NCI-H1092 (cell line): Measurements from ENCODE around the gene RANGRF.

Experiments used
- DNase-seq: peaks from one replicate; lab custom pipeline; 2025; lab: John Stamatoyannopoulos, UW

Gene RANGRF

GRCh38 chr17:8312726-8313600 is 24.5 kb downstream of the RANGRF start:
- no peak for DNase-seq

GRCh38 chr17:8314797-8315763 is 26.6 kb downstream of the RANGRF start:
- no peak for DNase-seq

GRCh38 chr17:8315764-8316217 is 27.3 kb downstream of the RANGRF start:
- DNase-seq, result no peak

- DNase-seq, result no peak
Measured at GRCh38 chr17:8318010-8318935, 29.8 kb downstream of the RANGRF start.

GRCh38 chr17:8320262-8320661 is 31.8 kb downstream of the RANGRF start:
- no peak for DNase-seq

GRCh38 chr17:8320990-8321389 is 32.5 kb downstream of the RANGRF start:
- no peak for DNase-seq

- DNase-seq, result no peak
Measured at GRCh38 chr17:8322061-8322460, 33.6 kb downstream of the RANGRF start.

- DNase-seq, result no peak
Measured at GRCh38 chr17:8324132-8324531, 35.7 kb downstream of the RANGRF start.

- no peak for DNase-seq
Measured at GRCh38 chr17:8324923-8325322, 36.5 kb downstream of the RANGRF start.

GRCh38 chr17:8326511-8327302 is 38.2 kb downstream of the RANGRF start:
- DNase-seq, result no peak

GRCh38 chr17:8327303-8327649 is 38.8 kb downstream of the RANGRF start:
- DNase-seq, result no peak

GRCh38 chr17:8332128-8332527 is 43.7 kb downstream of the RANGRF start:
- no peak for DNase-seq

GRCh38 chr17:8332688-8333087 is 44.2 kb downstream of the RANGRF start:
- no peak for DNase-seq

GRCh38 chr17:8333281-8333680 is 44.8 kb downstream of the RANGRF start:
- DNase-seq, result no peak

- no peak for DNase-seq
Measured at GRCh38 chr17:8337802-8338752, 49.6 kb downstream of the RANGRF start.

GRCh38 chr17:8338753-8339140 is 50.3 kb downstream of the RANGRF start:
- no peak for DNase-seq

GRCh38 chr17:8339540-8339939 is 51.1 kb downstream of the RANGRF start, which contains the start of gene ODF4:
ODF4 (plus strand) TSS chr17:8339840; CDS start chr17:8340052, 212 bp downstream.
- DNase-seq, result no peak
